AG04450 (cell line): ENCODE data around the gene TBX22. TPM values are rescaled to one million over a fixed set of nuclear protein-coding genes. Genes with fewer than 3 reads are reported as not detected.

ENCODE experiments used
- CTCF ChIA-PET: fragments of 300-600, 350-600 bp; formaldehyde crosslinking; extraction: SDS; loops from one replicate; lab custom pipeline; 2022; ENCODE audit warnings: antibody characterized with exemption, inconsistent platforms; lab: Charles Lee
- POLR2A ChIA-PET: fragments of 350-600 bp; formaldehyde crosslinking; extraction: SDS; loops from one replicate; lab custom pipeline; 2021; ENCODE audit warnings: antibody characterized with exemption, inconsistent platforms; lab: Yijun Ruan, JAX
- DNase-seq: peaks from one replicate; pipeline ENCODE4 v3.0.0-alpha.2; 2011; ENCODE audit warnings: low read depth, low spot score
- H3K27ac ChIP-seq: one replicate; pipeline ENCODE4 v1.5.1; 2012; ENCODE audit warnings: low read depth, low read length, control low read depth
- H3K27me3 ChIP-seq: one replicate; pipeline ENCODE4 v1.6.0; 2012; ENCODE audit warnings: low read length; ENCODE audit not compliant: control insufficient read depth, insufficient read depth
- H3K4me3 ChIP-seq: 2 replicates; pipeline ENCODE4 v1.5.1; 2011; ENCODE audit warnings: mild to moderate bottlenecking, low read depth, low read length, control low read depth
- H3K9me3 ChIP-seq: 2 replicates; pipeline ENCODE4 v1.5.1; 2012; ENCODE audit warnings: low read length; ENCODE audit not compliant: control insufficient read depth, insufficient read depth
- polyA minus RNA-seq: library from RNA; depleted of rRNA, polyadenylated mRNA; stranded (reverse); fragments of >200 nt; gene quantifications from 2 replicates; pipeline ENCODE4 v1.2.3, GENCODE V29; 2011; rRNA and poly(A)+ RNA removed
- polyA plus RNA-seq: library from polyadenylated mRNA; depleted of rRNA; stranded (reverse); fragments of >200 nt; gene quantifications from 2 replicates; pipeline ENCODE4 v1.2.3, GENCODE V29; 2011; rRNA removed
- TF ChIP-seq, protein P1 (sequence below): IDR thresholded peaks from 2 replicates; pipeline ENCODE4 v1.5.1; 2011; ENCODE audit warnings: low read depth, low read length, control low read depth, inconsistent platforms

Gene TBX22
- polyA plus RNA-seq (not detected in 2 replicates), polyA minus RNA-seq (not detected in 2 replicates)

GRCh38 chrX:80014141-80014940, at the start of gene TBX22:
Gene TBX22 (plus strand): TSS chrX:80014753. CDS start chrX:80022270, 7,517 bp downstream.
- POLR2A ChIA-PET, result no interaction called here
- no peaks in the 10 kb centered on the region; the same call in 1 of the 2 replicates for H3K9me3 ChIP-seq
- no peak for DNase-seq
- H3K27me3 ChIP-seq, result no peaks in the 10 kb centered on the region
- CTCF ChIA-PET, result no interaction called here
- no peak within 1 kb of the TSS for H3K4me3 ChIP-seq
- TF ChIP-seq, protein P1, sequence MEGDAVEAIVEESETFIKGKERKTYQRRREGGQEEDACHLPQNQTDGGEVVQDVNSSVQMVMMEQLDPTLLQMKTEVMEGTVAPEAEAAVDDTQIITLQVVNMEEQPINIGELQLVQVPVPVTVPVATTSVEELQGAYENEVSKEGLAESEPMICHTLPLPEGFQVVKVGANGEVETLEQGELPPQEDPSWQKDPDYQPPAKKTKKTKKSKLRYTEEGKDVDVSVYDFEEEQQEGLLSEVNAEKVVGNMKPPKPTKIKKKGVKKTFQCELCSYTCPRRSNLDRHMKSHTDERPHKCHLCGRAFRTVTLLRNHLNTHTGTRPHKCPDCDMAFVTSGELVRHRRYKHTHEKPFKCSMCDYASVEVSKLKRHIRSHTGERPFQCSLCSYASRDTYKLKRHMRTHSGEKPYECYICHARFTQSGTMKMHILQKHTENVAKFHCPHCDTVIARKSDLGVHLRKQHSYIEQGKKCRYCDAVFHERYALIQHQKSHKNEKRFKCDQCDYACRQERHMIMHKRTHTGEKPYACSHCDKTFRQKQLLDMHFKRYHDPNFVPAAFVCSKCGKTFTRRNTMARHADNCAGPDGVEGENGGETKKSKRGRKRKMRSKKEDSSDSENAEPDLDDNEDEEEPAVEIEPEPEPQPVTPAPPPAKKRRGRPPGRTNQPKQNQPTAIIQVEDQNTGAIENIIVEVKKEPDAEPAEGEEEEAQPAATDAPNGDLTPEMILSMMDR, result no peak
- H3K27ac ChIP-seq, result no peak within 1 kb of the TSS

DNA sequence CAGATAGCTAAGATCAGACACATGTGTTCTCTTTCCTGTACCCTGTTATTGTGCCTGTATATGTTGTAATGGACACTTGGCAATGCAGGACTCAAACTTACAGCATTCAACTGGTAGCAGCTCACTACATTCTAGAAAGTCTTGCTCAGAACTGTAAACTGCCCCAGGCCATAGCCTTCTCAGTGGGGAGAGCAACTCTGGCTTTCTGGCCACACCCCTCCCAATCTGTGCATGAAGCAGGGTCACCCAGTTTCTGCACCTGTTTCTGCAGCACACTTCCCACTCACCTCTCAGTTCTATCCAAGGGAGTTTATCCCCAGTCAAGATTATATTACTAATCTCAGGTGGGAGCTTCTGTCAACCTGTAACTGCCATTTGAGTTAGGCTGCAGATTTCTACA, 38.9 kb upstream of the TBX22 start:
- POLR2A ChIA-PET, result no interaction called here
- no peaks in the 10 kb centered on the region for H3K27me3 ChIP-seq
- DNase-seq, result no peak
- H3K4me3 ChIP-seq, result no peak overlapping the region
- TF ChIP-seq, protein P1, result no peak
- no peak overlapping the region for H3K27ac ChIP-seq
- H3K9me3 ChIP-seq, result no peaks in the 10 kb centered on the region; the same call in 1 of the 2 replicates
- CTCF ChIA-PET, result no interaction called here

DNA sequence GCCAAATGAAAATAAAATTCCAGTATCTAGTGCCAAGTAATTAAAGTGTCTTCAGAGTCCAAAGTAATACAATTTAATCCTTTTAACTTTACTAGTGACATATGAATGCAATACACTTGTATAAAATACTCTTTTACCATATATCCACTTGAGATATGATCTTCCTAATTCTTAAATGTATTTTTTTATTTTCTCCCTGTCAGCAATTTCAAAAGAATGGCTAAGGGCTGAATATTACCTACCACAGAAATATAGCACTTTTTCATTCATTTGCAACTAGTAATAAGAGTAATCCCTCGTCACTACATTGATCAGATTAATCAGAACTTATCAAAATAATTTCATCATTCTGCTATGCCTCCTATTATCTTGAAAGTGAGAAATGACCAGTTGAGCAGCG, 10.1 kb upstream of the TBX22 start:
- TF ChIP-seq, protein P1, result no peak
- Histone ChIP-seq H3K27me3 (no peaks in the 10 kb centered on the region), H3K4me3 (no peak overlapping the region), H3K9me3 (no peaks in the 10 kb centered on the region), H3K27ac (no peak overlapping the region)
- ChIA-PET CTCF (no interaction called here), POLR2A (no interaction called here)
- no peak for DNase-seq

GRCh38 chrX:80011522-80011921, 3.0 kb upstream of the TBX22 start:
- no peak for DNase-seq
- H3K4me3 ChIP-seq, result no peak overlapping the region
- no peaks in the 10 kb centered on the region; the same call in 1 of the 2 replicates for H3K9me3 ChIP-seq
- TF ChIP-seq, protein P1, result no peak
- no peaks in the 10 kb centered on the region for H3K27me3 ChIP-seq
- no peak overlapping the region for H3K27ac ChIP-seq
- ChIA-PET POLR2A (no interaction called here), CTCF (no interaction called here)

- Histone ChIP-seq H3K4me3 (no peak overlapping the region), H3K27me3 (no peaks in the 10 kb centered on the region), H3K27ac (no peak overlapping the region), H3K9me3 (no peaks in the 10 kb centered on the region; the same call in 1 of the 2 replicates)
- no peak for DNase-seq
- POLR2A ChIA-PET, result no interaction called here
- TF ChIP-seq, protein P1, result no peak
- CTCF ChIA-PET, result no interaction called here
These were observed 1.6 kb downstream of the TBX22 start for GRCh38 chrX:80016182-80016581.
